Erythroblast (primary cell): Measurements from ENCODE around the gene CHTOP.

Source experiments
- GATA1 ChIP-seq: IDR thresholded peaks from 2 replicates; pipeline ENCODE4 v1.6.1; 2011; ENCODE audit warnings: low read depth, mild to moderate bottlenecking, control low read depth, low read length, moderate library complexity
- POLR2A ChIP-seq: IDR thresholded peaks from 2 replicates; pipeline ENCODE4 v1.6.1; 2011; ENCODE audit warnings: mild to moderate bottlenecking, low read length

DNA sequence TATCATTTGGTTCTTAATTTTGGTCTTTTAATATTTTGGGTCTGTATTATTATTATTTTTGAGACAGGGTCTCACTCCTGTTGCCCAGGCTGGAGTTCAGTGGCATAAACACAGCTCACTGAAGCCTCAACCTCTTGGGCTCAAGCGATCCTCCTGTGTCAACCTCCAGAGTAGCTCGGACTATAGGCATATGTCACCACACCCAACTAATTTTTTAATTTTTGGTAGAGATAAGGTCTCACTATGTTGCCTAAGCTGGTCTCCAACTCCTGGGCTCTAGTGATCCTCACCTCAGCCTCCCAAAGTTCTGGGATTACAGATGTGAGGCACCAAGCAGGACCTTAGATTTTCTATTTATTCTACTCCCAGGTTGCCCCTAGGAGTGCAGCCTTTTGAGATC is 39.6 kb downstream of the CHTOP start:
- TF ChIP-seq POLR2A (no peak), GATA1 (no peak)
